ENCODE measurements around the gene MTHFD2.

- TF ChIP-seq EZH2 (IDR thresholded peaks at IDR 0.05; ENCODE audit: borderline replicate concordance) (no peak), EZH2phosphoT487 (IDR thresholded peaks at IDR 0.05; ENCODE audit: low read depth, severe bottlenecking, unreplicated experiment) (no peak), CTCF (IDR thresholded peaks at IDR 0.05; ENCODE audit: poor library complexity) (no peak)
Measured at GRCh38 chr2:74206180-74206688, 7.8 kb downstream of the MTHFD2 start.
